HEK293 (cell line): ENCODE measurements around the gene SRCIN1.

Experiments used
- CTCF ChIA-PET: fragments of 350-600 bp; formaldehyde crosslinking; extraction: SDS; loops from one replicate; lab custom pipeline; 2021; ENCODE audit warnings: antibody characterized with exemption; lab: Yijun Ruan, JAX
- POLR2A ChIA-PET: fragments of 300-600 bp; formaldehyde crosslinking; extraction: SDS; loops from one replicate; lab custom pipeline; 2020; ENCODE audit warnings: antibody characterized with exemption, inconsistent platforms; lab: Yijun Ruan, JAX
- H3K27ac ChIP-seq: fragments of 200-500 bp; sonication (Bioruptor generic); 2 replicates; pipeline ENCODE4 v1.5.1; 2014; ENCODE audit warnings: low read depth, low read length, control low read depth, inconsistent platforms; ENCODE audit errors: extremely low read depth
- H3K36me3 ChIP-seq, 2 experiments: fragments of 200-500 bp in 1 of 2; sonication (Bioruptor generic) in 1 of 2; 1 replicate in 1 of 2; 2 replicates in 1 of 2; pipeline ENCODE4 v1.5.1; 2014 to 2017; ENCODE audit warnings: inconsistent platforms in 2 of 2, low read length in 2 of 2; ENCODE audit not compliant: control insufficient read depth in 2 of 2, insufficient read depth in 1 of 2
- H3K4me1 ChIP-seq: fragments of 200-500 bp; sonication (Bioruptor generic); 2 replicates; pipeline ENCODE4 v1.5.1; 2014; ENCODE audit warnings: mild to moderate bottlenecking, low read length, inconsistent platforms; ENCODE audit not compliant: control insufficient read depth, insufficient read depth
- H3K4me3 ChIP-seq: 2 replicates; pipeline ENCODE4 v1.5.1; 2011; ENCODE audit warnings: low read depth, mild to moderate bottlenecking, control low read depth, low read length, moderate library complexity
- H3K9me3 ChIP-seq: fragments of 200-500 bp; sonication (Bioruptor generic); 2 replicates; pipeline ENCODE4 v1.5.1; 2014; ENCODE audit warnings: low read depth, low read length, inconsistent platforms; ENCODE audit not compliant: control insufficient read depth, insufficient read depth
- BCL11B ChIP-seq: fragments of 450-650 bp; formaldehyde crosslinking; IDR thresholded peaks from 2 replicates; pipeline ENCODE4 v1.5.1; 2016; ENCODE audit warnings: low read depth, missing biosample characterization, missing genetic modification characterization
- CTCF ChIP-seq: fragments of 450-650 bp; formaldehyde crosslinking; IDR thresholded peaks from 2 replicates; pipeline ENCODE4 v1.5.1; 2016; ENCODE audit warnings: missing biosample characterization, missing genetic modification characterization
- GLIS1 ChIP-seq: fragments of 450-650 bp; formaldehyde crosslinking; IDR thresholded peaks from 2 replicates; pipeline ENCODE4 v1.5.1; 2016; ENCODE audit warnings: missing biosample characterization, missing genetic modification characterization
- KLF1 ChIP-seq: fragments of 450-650 bp; formaldehyde crosslinking; IDR thresholded peaks from 2 replicates; pipeline ENCODE4 v1.5.1; 2016; ENCODE audit warnings: missing biosample characterization, missing genetic modification characterization
- KLF10 ChIP-seq: fragments of 450-650 bp; IDR thresholded peaks from 2 replicates; pipeline ENCODE4 v1.5.1; 2018; ENCODE audit warnings: missing biosample characterization, mild to moderate bottlenecking, missing genetic modification characterization
- PRDM1 ChIP-seq: fragments of 450-650 bp; formaldehyde crosslinking; IDR thresholded peaks from 2 replicates; pipeline ENCODE4; 2016; ENCODE audit warnings: missing biosample characterization, missing genetic modification characterization
- SP3 ChIP-seq: fragments of 450-650 bp; formaldehyde crosslinking; IDR thresholded peaks from 2 replicates; pipeline ENCODE4 v1.5.1; 2016; ENCODE audit warnings: missing biosample characterization, missing genetic modification characterization
- SP7 ChIP-seq: fragments of 450-650 bp; formaldehyde crosslinking; IDR thresholded peaks from 2 replicates; pipeline ENCODE4 v1.5.1; 2016; ENCODE audit warnings: missing biosample characterization, missing genetic modification characterization
- TRIM28 ChIP-seq: IDR thresholded peaks from 2 replicates; pipeline ENCODE4 v1.6.1; 2011; ENCODE audit warnings: low read length, control low read depth, borderline replicate concordance
- ZBTB17 ChIP-seq: fragments of 450-650 bp; formaldehyde crosslinking; IDR thresholded peaks from 2 replicates; pipeline ENCODE4 v1.5.1; 2016; ENCODE audit warnings: missing biosample characterization, missing genetic modification characterization
- ZBTB48 ChIP-seq: fragments of 450-650 bp; formaldehyde crosslinking; IDR thresholded peaks from 2 replicates; pipeline ENCODE4 v1.5.1; 2016; ENCODE audit warnings: missing biosample characterization, missing genetic modification characterization
- ZBTB7A ChIP-seq: fragments of 450-650 bp; formaldehyde crosslinking; IDR thresholded peaks from 2 replicates; pipeline ENCODE4 v1.5.1; 2016; ENCODE audit warnings: low read depth, missing biosample characterization, missing genetic modification characterization
- ZBTB8A ChIP-seq: fragments of 450-650 bp; formaldehyde crosslinking; IDR thresholded peaks from 2 replicates; pipeline ENCODE4 v1.5.1; 2016; ENCODE audit warnings: missing biosample characterization, missing genetic modification characterization
- ZFP69B ChIP-seq: fragments of 450-650 bp; formaldehyde crosslinking; IDR thresholded peaks from 2 replicates; pipeline ENCODE4 v1.5.1; 2016; ENCODE audit warnings: missing biosample characterization, missing genetic modification characterization
- ZIC2 ChIP-seq: fragments of 450-650 bp; formaldehyde crosslinking; IDR thresholded peaks from 2 replicates; pipeline ENCODE4 v1.5.1; 2016; ENCODE audit warnings: missing biosample characterization, missing genetic modification characterization
- ZNF114 ChIP-seq: fragments of 450-650 bp; formaldehyde crosslinking; IDR thresholded peaks from 2 replicates; pipeline ENCODE4 v1.5.0; 2017; ENCODE audit warnings: missing biosample characterization, missing genetic modification characterization
- ZNF2 ChIP-seq: fragments of 450-650 bp; formaldehyde crosslinking; IDR thresholded peaks from 2 replicates; pipeline ENCODE4 v1.5.1; 2016; ENCODE audit warnings: missing biosample characterization, missing genetic modification characterization
- ZNF311 ChIP-seq: fragments of 450-650 bp; formaldehyde crosslinking; IDR thresholded peaks from 2 replicates; pipeline ENCODE4 v1.5.1; 2017; ENCODE audit warnings: missing biosample characterization, missing genetic modification characterization, borderline replicate concordance
- ZNF324 ChIP-seq: fragments of 450-650 bp; formaldehyde crosslinking; IDR thresholded peaks from 2 replicates; pipeline ENCODE4 v1.5.1; 2016; ENCODE audit warnings: missing biosample characterization, missing genetic modification characterization
- ZNF366 ChIP-seq: fragments of 450-650 bp; formaldehyde crosslinking; conservative IDR thresholded peaks from 2 replicates; pipeline ENCODE4 v1.5.1; 2016; ENCODE audit warnings: missing biosample characterization, missing genetic modification characterization
- ZNF426 ChIP-seq: fragments of 450-650 bp; formaldehyde crosslinking; IDR thresholded peaks from 2 replicates; pipeline ENCODE4 v1.5.1; 2017; ENCODE audit warnings: missing biosample characterization, missing genetic modification characterization, mild to moderate bottlenecking, inconsistent platforms, moderate library complexity
- ZNF501 ChIP-seq: fragments of 450-650 bp; formaldehyde crosslinking; IDR thresholded peaks from 2 replicates; pipeline ENCODE4 v1.5.1; 2016; ENCODE audit warnings: missing biosample characterization, missing genetic modification characterization
- ZNF610 ChIP-seq: fragments of 450-650 bp; formaldehyde crosslinking; IDR thresholded peaks from 2 replicates; pipeline ENCODE4 v1.5.1; 2016; ENCODE audit warnings: missing biosample characterization, missing genetic modification characterization, borderline replicate concordance
- ZNF654 ChIP-seq: fragments of 450-650 bp; formaldehyde crosslinking; IDR thresholded peaks from 2 replicates; pipeline ENCODE4 v1.5.1; 2016; ENCODE audit warnings: low read depth, missing biosample characterization, missing genetic modification characterization
- ZSCAN30 ChIP-seq: fragments of 450-650 bp; IDR thresholded peaks from 2 replicates; pipeline ENCODE4 v1.5.1; 2018; ENCODE audit warnings: missing biosample characterization, mild to moderate bottlenecking, missing genetic modification characterization, moderate library complexity
- TF ChIP-seq, protein P1 (sequence below): fragments of 450-650 bp; formaldehyde crosslinking; IDR thresholded peaks from 2 replicates; pipeline ENCODE4 v1.5.1; 2016; ENCODE audit warnings: missing biosample characterization, missing genetic modification characterization
- TF ChIP-seq, protein P2 (sequence below): fragments of 450-650 bp; formaldehyde crosslinking; IDR thresholded peaks from 2 replicates; pipeline ENCODE4 v1.5.1; 2016; ENCODE audit warnings: missing biosample characterization, missing genetic modification characterization
- TF ChIP-seq, protein P3 (sequence below): fragments of 450-650 bp; formaldehyde crosslinking; IDR thresholded peaks from 2 replicates; pipeline ENCODE4 v1.5.1; 2016; ENCODE audit warnings: missing biosample characterization, missing genetic modification characterization
- TF ChIP-seq, protein P4 (sequence below): fragments of 450-650 bp; formaldehyde crosslinking; optimal IDR thresholded peaks from 2 replicates; pipeline ENCODE3; 2016; ENCODE audit warnings: missing biosample characterization, mild to moderate bottlenecking, missing genetic modification characterization

Gene SRCIN1

GRCh38 chr17:38557836-38558727, 47.7 kb downstream of the SRCIN1 start:
- no peak overlapping the region for H3K27ac ChIP-seq
- ChIA-PET CTCF (interaction anchor here (0.5 to 10.8 kb wide), 50 partner anchors 8 to 251 kb away, joined by 3 to 264 read pairs (median 5); partner anchors contain the start of genes EPOP and SRCIN1), POLR2A (interaction anchor here (0.6 to 2.4 kb wide), 18 partner anchors 8 to 1917 kb away, joined by 3 to 14 read pairs (median 4); no protein-coding TSS in a partner anchor)
- H3K4me3 ChIP-seq, result peak overlapping the region; percentile 37
- peaks cover 0 to 17% of the 10 kb centered on the region in 2 experiments; a peak in 1 of 3 replicates for H3K36me3 ChIP-seq
- H3K4me1 ChIP-seq, result peaks cover 15% of the 10 kb centered on the region
- no peaks in the 10 kb centered on the region for H3K9me3 ChIP-seq
- TF ChIP-seq ZBTB7A (tag by site-specific recombination) (peak; percentile 76), ZNF2 (tag by site-specific recombination) (peak; percentile 87), ZFP69B (tag by site-specific recombination) (peak; percentile 65), PRDM1 (peak; percentile 51; the same call in 1 of the 2 replicates), GLIS1 (peak; percentile 56), ZNF114 (no peak), ZNF610 (tag by site-specific recombination) (no peak), KLF1 (peak; percentile 83), CTCF (tag by site-specific recombination) (peak; percentile 99), ZBTB17 (tag by site-specific recombination) (0 out of 2 replicates have a peak, but pooled peaks have one; percentile 11), ZNF366 (tag by site-specific recombination) (peak; percentile 63), ZIC2 (tag by site-specific recombination) (peak; percentile 68), ZNF426 (no peak), SP3 (peak; percentile 91), ZSCAN30 (tag by site-specific recombination) (0 out of 2 replicates have a peak, but pooled peaks have one; percentile 33), KLF10 (tag by site-specific recombination) (peak; percentile 78), ZBTB48 (tag by site-specific recombination) (peak; percentile 96), ZNF654 (tag by site-specific recombination) (peak; percentile 57), ZNF501 (tag by site-specific recombination) (peak; percentile 81), ZNF324 (tag by site-specific recombination) (0 out of 2 replicates have a peak, but pooled peaks have one; percentile 16), SP7 (tag by site-specific recombination) (peak; percentile 72), ZNF311 (tag by site-specific recombination) (no peak), ZBTB8A (tag by site-specific recombination) (peak; percentile 44), BCL11B (0 out of 2 replicates have a peak, but pooled peaks have one; percentile 21), TRIM28 (no peak)
- TF ChIP-seq, protein P1, sequence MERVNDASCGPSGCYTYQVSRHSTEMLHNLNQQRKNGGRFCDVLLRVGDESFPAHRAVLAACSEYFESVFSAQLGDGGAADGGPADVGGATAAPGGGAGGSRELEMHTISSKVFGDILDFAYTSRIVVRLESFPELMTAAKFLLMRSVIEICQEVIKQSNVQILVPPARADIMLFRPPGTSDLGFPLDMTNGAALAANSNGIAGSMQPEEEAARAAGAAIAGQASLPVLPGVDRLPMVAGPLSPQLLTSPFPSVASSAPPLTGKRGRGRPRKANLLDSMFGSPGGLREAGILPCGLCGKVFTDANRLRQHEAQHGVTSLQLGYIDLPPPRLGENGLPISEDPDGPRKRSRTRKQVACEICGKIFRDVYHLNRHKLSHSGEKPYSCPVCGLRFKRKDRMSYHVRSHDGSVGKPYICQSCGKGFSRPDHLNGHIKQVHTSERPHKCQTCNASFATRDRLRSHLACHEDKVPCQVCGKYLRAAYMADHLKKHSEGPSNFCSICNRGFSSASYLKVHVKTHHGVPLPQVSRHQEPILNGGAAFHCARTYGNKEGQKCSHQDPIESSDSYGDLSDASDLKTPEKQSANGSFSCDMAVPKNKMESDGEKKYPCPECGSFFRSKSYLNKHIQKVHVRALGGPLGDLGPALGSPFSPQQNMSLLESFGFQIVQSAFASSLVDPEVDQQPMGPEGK (tag by site-specific recombination), result peak; percentile 95
- TF ChIP-seq, protein P2, sequence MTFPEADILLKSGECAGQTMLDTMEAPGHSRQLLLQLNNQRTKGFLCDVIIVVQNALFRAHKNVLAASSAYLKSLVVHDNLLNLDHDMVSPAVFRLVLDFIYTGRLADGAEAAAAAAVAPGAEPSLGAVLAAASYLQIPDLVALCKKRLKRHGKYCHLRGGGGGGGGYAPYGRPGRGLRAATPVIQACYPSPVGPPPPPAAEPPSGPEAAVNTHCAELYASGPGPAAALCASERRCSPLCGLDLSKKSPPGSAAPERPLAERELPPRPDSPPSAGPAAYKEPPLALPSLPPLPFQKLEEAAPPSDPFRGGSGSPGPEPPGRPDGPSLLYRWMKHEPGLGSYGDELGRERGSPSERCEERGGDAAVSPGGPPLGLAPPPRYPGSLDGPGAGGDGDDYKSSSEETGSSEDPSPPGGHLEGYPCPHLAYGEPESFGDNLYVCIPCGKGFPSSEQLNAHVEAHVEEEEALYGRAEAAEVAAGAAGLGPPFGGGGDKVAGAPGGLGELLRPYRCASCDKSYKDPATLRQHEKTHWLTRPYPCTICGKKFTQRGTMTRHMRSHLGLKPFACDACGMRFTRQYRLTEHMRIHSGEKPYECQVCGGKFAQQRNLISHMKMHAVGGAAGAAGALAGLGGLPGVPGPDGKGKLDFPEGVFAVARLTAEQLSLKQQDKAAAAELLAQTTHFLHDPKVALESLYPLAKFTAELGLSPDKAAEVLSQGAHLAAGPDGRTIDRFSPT (tag by site-specific recombination), result peak; percentile 89
- TF ChIP-seq, protein P3, sequence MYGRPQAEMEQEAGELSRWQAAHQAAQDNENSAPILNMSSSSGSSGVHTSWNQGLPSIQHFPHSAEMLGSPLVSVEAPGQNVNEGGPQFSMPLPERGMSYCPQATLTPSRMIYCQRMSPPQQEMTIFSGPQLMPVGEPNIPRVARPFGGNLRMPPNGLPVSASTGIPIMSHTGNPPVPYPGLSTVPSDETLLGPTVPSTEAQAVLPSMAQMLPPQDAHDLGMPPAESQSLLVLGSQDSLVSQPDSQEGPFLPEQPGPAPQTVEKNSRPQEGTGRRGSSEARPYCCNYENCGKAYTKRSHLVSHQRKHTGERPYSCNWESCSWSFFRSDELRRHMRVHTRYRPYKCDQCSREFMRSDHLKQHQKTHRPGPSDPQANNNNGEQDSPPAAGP (tag by site-specific recombination), result peak; percentile 12
- TF ChIP-seq, protein P4, sequence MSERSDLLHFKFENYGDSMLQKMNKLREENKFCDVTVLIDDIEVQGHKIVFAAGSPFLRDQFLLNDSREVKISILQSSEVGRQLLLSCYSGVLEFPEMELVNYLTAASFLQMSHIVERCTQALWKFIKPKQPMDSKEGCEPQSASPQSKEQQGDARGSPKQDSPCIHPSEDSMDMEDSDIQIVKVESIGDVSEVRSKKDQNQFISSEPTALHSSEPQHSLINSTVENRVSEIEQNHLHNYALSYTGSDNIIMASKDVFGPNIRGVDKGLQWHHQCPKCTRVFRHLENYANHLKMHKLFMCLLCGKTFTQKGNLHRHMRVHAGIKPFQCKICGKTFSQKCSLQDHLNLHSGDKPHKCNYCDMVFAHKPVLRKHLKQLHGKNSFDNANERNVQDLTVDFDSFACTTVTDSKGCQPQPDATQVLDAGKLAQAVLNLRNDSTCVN (tag by site-specific recombination), result peak; percentile 97
